HepG2 (cell line): ENCODE data around the gene ZNF442. TPM values are rescaled to one million over a fixed set of nuclear protein-coding genes. Genes with fewer than 3 reads are reported as not detected.

Source experiments
- ETV5 ChIP-seq: IDR thresholded peaks from 2 replicates; pipeline ENCODE4 v1.6.1; 2018; ENCODE audit warnings: missing biosample characterization, missing genetic modification reagents, inconsistent platforms, borderline replicate concordance
- GTF2F1 ChIP-seq: fragments of 150-350 bp; IDR thresholded peaks from 2 replicates; pipeline ENCODE4 v1.6.1; 2014; ENCODE audit warnings: low read length
- KDM5A ChIP-seq: fragments of 200-600 bp; sonication (generic); IDR thresholded peaks from 2 replicates; pipeline ENCODE4 v1.7.0; 2018; ENCODE audit warnings: antibody characterized with exemption, mild to moderate bottlenecking, low read length, borderline replicate concordance
- MAFF ChIP-seq: IDR thresholded peaks from 2 replicates; pipeline ENCODE4 v1.6.1; 2011; ENCODE audit warnings: low read depth, low read length, improper control_type of control experiment
- NCOA1 ChIP-seq: sonication (generic); formaldehyde crosslinking; IDR thresholded peaks from 2 replicates; pipeline ENCODE4 v1.9.0; 2021; ENCODE audit warnings: missing genetic modification reagents
- RCOR2 ChIP-seq: IDR thresholded peaks from 2 replicates; pipeline ENCODE4 v1.6.1; 2016; ENCODE audit warnings: missing biosample characterization, missing genetic modification reagents
- SRSF1 ChIP-seq: fragments of 200-400 bp; formaldehyde crosslinking; optimal IDR thresholded peaks from 2 replicates; pipeline ENCODE3; 2017; ENCODE audit warnings: mild to moderate bottlenecking, low read depth, low read length, moderate library complexity
- ZNF350 ChIP-seq: sonication (generic); formaldehyde crosslinking; IDR thresholded peaks from 2 replicates; pipeline ENCODE4 v1.4.0; 2020; ENCODE audit warnings: mild to moderate bottlenecking, low read depth, missing genetic modification reagents, borderline replicate concordance
- polyA plus RNA-seq, 8 experiments: library from polyadenylated mRNA; depleted of rRNA in 3 of 8; stranded (reverse) in 7 of 8; unstranded in 1 of 8; fragments of >200 nt; fragmentation: Illumina TruSeq in 4 of 8; extraction: Trizol in 4 of 8; gene quantifications; 2 replicates each; pipeline versions ENCODE4 v1.2.1 to v1.2.3, GENCODE V29; 2011 to 2016; ENCODE audit warnings: low read depth in 4 of 8, missing spikeins in 1 of 8, mixed read lengths in 1 of 8; ENCODE audit not compliant: insufficient read depth in 1 of 8
- total RNA-seq, 5 experiments: library from RNA; depleted of rRNA; stranded (reverse); fragments of >200 nt; fragmentation: Illumina TruSeq; extraction: Trizol; gene quantifications; 2 replicates each; pipeline ENCODE4 v1.2.3, GENCODE V29; 2016; ENCODE audit warnings: low read depth in 1 of 5
- TF ChIP-seq, protein P1 (sequence below): sonication (generic); formaldehyde crosslinking; IDR thresholded peaks from 2 replicates; pipeline ENCODE4 v1.8.0; 2022; ENCODE audit warnings: missing genetic modification reagents, low read depth, mild to moderate bottlenecking, borderline replicate concordance
- TF ChIP-seq, protein P2 (sequence below): sonication (generic); formaldehyde crosslinking; IDR thresholded peaks from 2 replicates; pipeline ENCODE4 v1.4.0; 2020; ENCODE audit warnings: missing genetic modification reagents
- TF ChIP-seq, protein P3 (sequence below), 2 experiments: fragments of 450-650 bp in 1 of 2; sonication (generic) in 1 of 2; formaldehyde crosslinking in 1 of 2; IDR thresholded peaks; 2 replicates each; pipeline versions ENCODE4 v1.6.1 to v1.8.0; 2016 to 2022; ENCODE audit warnings: antibody characterized with exemption in 1 of 2, mild to moderate bottlenecking in 1 of 2, missing genetic modification reagents in 1 of 2
- TF ChIP-seq, protein P4 (sequence below): IDR thresholded peaks from 2 replicates; pipeline ENCODE4 v1.6.1; 2016; ENCODE audit warnings: mild to moderate bottlenecking, missing biosample characterization, missing genetic modification reagents
- TF ChIP-seq, protein P5 (sequence below), 2 experiments: fragments of 450-650 bp in 1 of 2; sonication (generic) in 1 of 2; formaldehyde crosslinking; IDR thresholded peaks; 2 replicates each; pipeline versions ENCODE4 v1.5.0 to v1.8.0; 2020 to 2022; ENCODE audit warnings: mild to moderate bottlenecking in 1 of 2, missing genetic modification reagents in 1 of 2

Gene ZNF442
- total and polyA plus RNA-seq, 2 of the 13 experiments (the other 11 are each of a cell fraction or from before 2014, with no cell fraction given) = 1.0 to 6.0 TPM

DNA sequence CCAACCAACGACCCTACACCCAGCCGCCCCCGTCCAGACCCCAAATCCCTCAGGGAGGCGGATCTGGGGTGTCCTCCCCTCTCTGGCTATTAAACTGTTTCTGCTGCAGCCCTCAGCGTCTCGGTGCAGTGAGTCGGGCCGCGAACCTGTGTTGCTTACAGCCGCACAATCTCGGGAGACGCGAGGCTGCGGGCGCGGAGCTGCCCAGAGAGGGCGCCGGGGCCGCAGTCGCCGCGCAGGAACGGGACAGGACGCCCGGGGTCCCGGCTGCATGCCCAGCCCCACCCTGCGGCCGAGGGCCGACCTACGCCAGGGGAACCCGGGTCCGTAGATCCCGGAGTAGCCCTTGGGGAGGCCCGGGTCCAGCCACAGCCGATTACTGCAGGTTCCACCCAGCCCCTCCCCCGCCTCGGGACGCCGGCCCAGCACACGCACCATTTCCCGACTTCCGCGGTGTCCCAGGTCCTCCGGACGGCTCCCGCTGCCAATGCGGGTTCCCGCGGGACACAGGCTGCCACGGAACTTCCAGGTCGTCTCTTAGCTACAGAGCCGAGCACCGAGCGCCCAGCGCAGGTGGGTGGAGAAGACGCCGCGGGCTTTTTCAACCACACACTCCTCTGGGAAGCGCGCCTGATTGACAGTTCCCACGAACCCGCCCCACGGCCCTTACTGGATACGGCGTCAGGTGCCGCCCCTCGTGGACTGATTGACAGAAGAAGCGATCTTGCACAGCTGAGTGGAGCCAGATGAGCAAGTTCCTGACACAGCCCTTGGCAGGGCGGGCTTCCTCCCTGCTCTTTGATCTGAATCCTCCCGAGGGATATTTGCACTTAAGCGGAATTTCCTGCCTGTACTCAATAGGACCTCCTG, 35.4 kb upstream of the ZNF442 start, which contains the start of gene ZNF799 (continued):
- TF ChIP-seq, protein P1, sequence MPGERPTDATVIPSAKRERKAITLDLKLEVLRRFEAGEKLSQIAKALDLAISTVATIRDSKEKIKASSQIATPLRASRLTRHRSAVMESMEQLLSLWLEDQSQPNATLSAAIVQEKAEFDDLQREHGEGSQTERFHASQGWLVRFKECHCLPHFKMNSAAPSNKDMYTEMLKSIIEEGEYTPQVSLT = no peak
- peak; percentile 10 for TF ChIP-seq SRSF1
- TF ChIP-seq, protein P2, sequence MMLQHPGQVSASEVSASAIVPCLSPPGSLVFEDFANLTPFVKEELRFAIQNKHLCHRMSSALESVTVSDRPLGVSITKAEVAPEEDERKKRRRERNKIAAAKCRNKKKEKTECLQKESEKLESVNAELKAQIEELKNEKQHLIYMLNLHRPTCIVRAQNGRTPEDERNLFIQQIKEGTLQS (CRISPR knock-in tag) = no peak
- TF ChIP-seq, protein P3, sequence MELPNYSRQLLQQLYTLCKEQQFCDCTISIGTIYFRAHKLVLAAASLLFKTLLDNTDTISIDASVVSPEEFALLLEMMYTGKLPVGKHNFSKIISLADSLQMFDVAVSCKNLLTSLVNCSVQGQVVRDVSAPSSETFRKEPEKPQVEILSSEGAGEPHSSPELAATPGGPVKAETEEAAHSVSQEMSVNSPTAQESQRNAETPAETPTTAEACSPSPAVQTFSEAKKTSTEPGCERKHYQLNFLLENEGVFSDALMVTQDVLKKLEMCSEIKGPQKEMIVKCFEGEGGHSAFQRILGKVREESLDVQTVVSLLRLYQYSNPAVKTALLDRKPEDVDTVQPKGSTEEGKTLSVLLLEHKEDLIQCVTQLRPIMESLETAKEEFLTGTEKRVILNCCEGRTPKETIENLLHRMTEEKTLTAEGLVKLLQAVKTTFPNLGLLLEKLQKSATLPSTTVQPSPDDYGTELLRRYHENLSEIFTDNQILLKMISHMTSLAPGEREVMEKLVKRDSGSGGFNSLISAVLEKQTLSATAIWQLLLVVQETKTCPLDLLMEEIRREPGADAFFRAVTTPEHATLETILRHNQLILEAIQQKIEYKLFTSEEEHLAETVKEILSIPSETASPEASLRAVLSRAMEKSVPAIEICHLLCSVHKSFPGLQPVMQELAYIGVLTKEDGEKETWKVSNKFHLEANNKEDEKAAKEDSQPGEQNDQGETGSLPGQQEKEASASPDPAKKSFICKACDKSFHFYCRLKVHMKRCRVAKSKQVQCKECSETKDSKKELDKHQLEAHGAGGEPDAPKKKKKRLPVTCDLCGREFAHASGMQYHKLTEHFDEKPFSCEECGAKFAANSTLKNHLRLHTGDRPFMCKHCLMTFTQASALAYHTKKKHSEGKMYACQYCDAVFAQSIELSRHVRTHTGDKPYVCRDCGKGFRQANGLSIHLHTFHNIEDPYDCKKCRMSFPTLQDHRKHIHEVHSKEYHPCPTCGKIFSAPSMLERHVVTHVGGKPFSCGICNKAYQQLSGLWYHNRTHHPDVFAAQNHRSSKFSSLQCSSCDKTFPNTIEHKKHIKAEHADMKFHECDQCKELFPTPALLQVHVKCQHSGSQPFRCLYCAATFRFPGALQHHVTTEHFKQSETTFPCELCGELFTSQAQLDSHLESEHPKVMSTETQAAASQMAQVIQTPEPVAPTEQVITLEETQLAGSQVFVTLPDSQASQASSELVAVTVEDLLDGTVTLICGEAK (IDR thresholded peaks at IDR 0.05) = no peak
- TF ChIP-seq, protein P3 (CRISPR knock-in tag; IDR thresholded peaks at IDR 0.05) = peak; percentile 2; the same call in 1 of the 2 replicates
- TF ChIP-seq, protein P4, sequence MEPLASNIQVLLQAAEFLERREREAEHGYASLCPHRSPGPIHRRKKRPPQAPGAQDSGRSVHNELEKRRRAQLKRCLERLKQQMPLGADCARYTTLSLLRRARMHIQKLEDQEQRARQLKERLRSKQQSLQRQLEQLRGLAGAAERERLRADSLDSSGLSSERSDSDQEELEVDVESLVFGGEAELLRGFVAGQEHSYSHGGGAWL (CRISPR knock-in tag) = peak; percentile 65; the same call in 1 of the 2 replicates
- peak; percentile 19; the same call in 1 of the 2 replicates for TF ChIP-seq MAFF
- peak; percentile 36; the same call in 1 of the 2 replicates for TF ChIP-seq KDM5A
- TF ChIP-seq, protein P5, sequence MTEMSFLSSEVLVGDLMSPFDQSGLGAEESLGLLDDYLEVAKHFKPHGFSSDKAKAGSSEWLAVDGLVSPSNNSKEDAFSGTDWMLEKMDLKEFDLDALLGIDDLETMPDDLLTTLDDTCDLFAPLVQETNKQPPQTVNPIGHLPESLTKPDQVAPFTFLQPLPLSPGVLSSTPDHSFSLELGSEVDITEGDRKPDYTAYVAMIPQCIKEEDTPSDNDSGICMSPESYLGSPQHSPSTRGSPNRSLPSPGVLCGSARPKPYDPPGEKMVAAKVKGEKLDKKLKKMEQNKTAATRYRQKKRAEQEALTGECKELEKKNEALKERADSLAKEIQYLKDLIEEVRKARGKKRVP (CRISPR knock-in tag; IDR thresholded peaks at IDR 0.05) = peak in 1 of 2 experiments; percentile 40; a peak in 1 of 4 replicates
- TF ChIP-seq ETV5 (CRISPR knock-in tag) = peak; percentile 91
- TF ChIP-seq NCOA1 (CRISPR knock-in tag) = no peak
- no peak for TF ChIP-seq RCOR2 (CRISPR knock-in tag)
- TF ChIP-seq ZNF350 (CRISPR knock-in tag) = peak; percentile 53; the same call in 1 of the 2 replicates
- TF ChIP-seq GTF2F1 = no peak
